Measurements from ENCODE around the gene CHD5.

Gene CHD5

GRCh38 chr1:6158181-6158580 is 21.9 kb downstream of the CHD5 start:
- Mint-ChIP-seq H3K4me1 (ENCODE audit: low read depth) (peaks cover 12% of the 10 kb centered on the region), H3K4me3 (no peak overlapping the region), H3K27ac (no peak overlapping the region), H3K36me3 (no peaks in the 10 kb centered on the region), H3K27me3 (no peaks in the 10 kb centered on the region), H3K9me3 (ENCODE audit: low read depth) (no peaks in the 10 kb centered on the region)

GRCh38 chr1:6157528-6158174 is 22.5 kb downstream of the CHD5 start:
- Mint-ChIP-seq H3K4me1 (ENCODE audit: low read depth) (peaks cover 12% of the 10 kb centered on the region), H3K27me3 (no peaks in the 10 kb centered on the region), H3K36me3 (no peaks in the 10 kb centered on the region), H3K4me3 (no peak overlapping the region), H3K9me3 (ENCODE audit: low read depth) (no peaks in the 10 kb centered on the region), H3K27ac (no peak overlapping the region)

- H3K9me3 Mint-ChIP-seq (ENCODE audit: low read depth) = no peaks in the 10 kb centered on the region
- no peaks in the 10 kb centered on the region for H3K36me3 Mint-ChIP-seq
- no peaks in the 10 kb centered on the region for H3K27me3 Mint-ChIP-seq
- no peak overlapping the region for H3K27ac Mint-ChIP-seq
- peaks cover 12% of the 10 kb centered on the region for H3K4me1 Mint-ChIP-seq (ENCODE audit: low read depth)
- no peak overlapping the region for H3K4me3 Mint-ChIP-seq
Observed at GRCh38 chr1:6157132-6157527, 23.0 kb downstream of the CHD5 start.

DNA sequence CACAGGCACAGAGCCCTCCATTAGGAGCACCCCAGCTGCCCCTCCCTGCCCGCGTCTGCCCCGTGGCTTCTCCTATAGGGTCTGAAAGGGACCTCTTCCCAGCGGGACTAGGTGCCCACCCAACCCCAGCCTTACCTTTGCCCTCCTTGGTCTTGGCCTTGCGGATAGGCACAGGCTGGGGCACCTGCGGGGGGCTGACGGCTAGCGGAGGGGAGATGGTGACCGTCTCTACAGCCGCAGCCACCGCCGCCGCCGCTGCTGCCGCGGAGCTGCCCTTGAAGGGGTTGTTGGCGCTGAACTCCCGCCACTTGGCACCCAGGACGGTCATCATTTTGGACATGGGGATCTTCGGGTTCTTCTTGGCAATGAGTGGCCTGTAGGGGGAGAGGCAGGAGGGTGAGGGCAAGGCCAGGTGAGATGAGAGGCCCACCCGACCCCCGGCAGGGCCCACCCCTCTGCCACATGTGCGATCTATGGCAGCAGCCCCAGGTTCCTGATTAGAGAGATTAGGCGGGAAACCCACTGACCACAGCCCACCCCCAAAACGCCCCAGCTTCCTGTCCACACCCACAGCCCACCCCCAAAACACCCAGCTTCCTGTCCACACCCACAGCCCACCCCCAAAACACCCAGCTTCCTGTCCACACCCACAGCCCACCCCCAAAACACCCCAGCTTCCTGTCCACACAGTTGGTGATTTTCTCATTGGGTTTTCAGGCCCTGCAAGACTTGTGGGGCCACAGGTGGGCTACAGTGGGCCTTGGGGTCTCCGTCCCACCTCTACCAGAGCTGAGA is 25.4 kb downstream of the CHD5 start:
- no peaks in the 10 kb centered on the region for H3K9me3 Mint-ChIP-seq (ENCODE audit: low read depth)
- no peak overlapping the region for H3K4me3 Mint-ChIP-seq
- H3K36me3 Mint-ChIP-seq = no peaks in the 10 kb centered on the region
- H3K27ac Mint-ChIP-seq = no peak overlapping the region
- peaks cover 15% of the 10 kb centered on the region for H3K4me1 Mint-ChIP-seq (ENCODE audit: low read depth)
- no peaks in the 10 kb centered on the region for H3K27me3 Mint-ChIP-seq

GRCh38 chr1:6152882-6153281 is 27.2 kb downstream of the CHD5 start:
- no peaks in the 10 kb centered on the region for H3K36me3 Mint-ChIP-seq

DNA sequence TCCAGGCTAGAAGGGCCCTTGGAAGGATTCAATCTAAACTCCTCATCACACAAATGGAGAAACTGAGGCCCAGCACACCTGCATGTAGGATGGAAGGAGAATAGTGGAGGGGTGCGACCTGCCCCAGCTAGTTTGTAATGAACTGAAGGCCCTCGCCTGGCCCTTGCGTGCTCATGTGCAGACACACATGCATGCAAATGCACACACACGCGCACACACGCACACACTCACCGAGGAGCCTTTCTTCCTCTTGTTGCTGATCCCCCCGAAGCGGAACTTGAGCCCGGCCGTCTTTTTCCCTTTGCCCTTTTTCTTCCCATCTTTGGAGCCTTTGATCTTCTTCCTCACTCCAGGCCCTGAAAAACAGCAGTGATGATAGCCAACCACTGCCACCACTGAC is 27.9 kb downstream of the CHD5 start:
- H3K27me3 Mint-ChIP-seq = peaks cover 2% of the 10 kb centered on the region
- no peaks in the 10 kb centered on the region for H3K9me3 Mint-ChIP-seq (ENCODE audit: low read depth)
- no peak overlapping the region for H3K27ac Mint-ChIP-seq
- peaks cover 20% of the 10 kb centered on the region for H3K4me1 Mint-ChIP-seq (ENCODE audit: low read depth)
- no peak overlapping the region for H3K4me3 Mint-ChIP-seq
- no peaks in the 10 kb centered on the region for H3K36me3 Mint-ChIP-seq

More at GRCh38 chr1:6152882-6153281, 27.2 kb downstream of the CHD5 start:
- Mint-ChIP-seq H3K4me1 (ENCODE audit: low read depth) (peaks cover 20% of the 10 kb centered on the region), H3K27me3 (peaks cover 2% of the 10 kb centered on the region), H3K4me3 (no peak overlapping the region), H3K9me3 (ENCODE audit: low read depth) (no peaks in the 10 kb centered on the region), H3K27ac (no peak overlapping the region)

GRCh38 chr1:6151291-6151822 is 28.8 kb downstream of the CHD5 start:
- Mint-ChIP-seq H3K4me1 (ENCODE audit: low read depth) (peaks cover 20% of the 10 kb centered on the region), H3K27me3 (peaks cover 2% of the 10 kb centered on the region), H3K9me3 (ENCODE audit: low read depth) (no peaks in the 10 kb centered on the region), H3K27ac (no peak overlapping the region), H3K4me3 (no peak overlapping the region), H3K36me3 (no peaks in the 10 kb centered on the region)

GRCh38 chr1:6150006-6150938 is 29.8 kb downstream of the CHD5 start:
- no peaks in the 10 kb centered on the region for H3K36me3 Mint-ChIP-seq
- peaks cover 20% of the 10 kb centered on the region for H3K4me1 Mint-ChIP-seq (ENCODE audit: low read depth)
- H3K27ac Mint-ChIP-seq = no peak overlapping the region

DNA sequence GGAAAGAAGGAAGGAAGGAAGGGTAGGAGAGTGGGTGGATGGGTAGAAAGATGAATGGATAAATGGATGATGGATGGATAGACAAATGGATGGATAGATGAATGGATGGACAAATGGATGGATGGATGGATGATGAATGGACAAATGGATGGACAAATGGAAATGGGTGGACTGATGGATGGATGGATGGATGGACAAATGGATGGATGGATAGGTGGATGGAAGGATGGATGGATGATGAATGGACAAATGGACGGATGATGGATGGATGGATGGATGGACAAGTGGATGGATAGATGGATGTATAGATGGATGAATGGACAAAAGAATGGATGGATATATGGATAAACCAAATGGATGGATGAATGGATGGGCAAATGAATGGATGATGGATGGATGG is 30.5 kb downstream of the CHD5 start:
- Mint-ChIP-seq H3K4me1 (ENCODE audit: low read depth) (peaks cover 17% of the 10 kb centered on the region), H3K27ac (no peak overlapping the region), H3K4me3 (no peak overlapping the region), H3K9me3 (ENCODE audit: low read depth) (no peaks in the 10 kb centered on the region), H3K27me3 (peaks cover 2% of the 10 kb centered on the region), H3K36me3 (no peaks in the 10 kb centered on the region)

More at GRCh38 chr1:6150006-6150938, 29.8 kb downstream of the CHD5 start:
- H3K27me3 Mint-ChIP-seq = peaks cover 2% of the 10 kb centered on the region
- H3K4me3 Mint-ChIP-seq = no peak overlapping the region
- H3K9me3 Mint-ChIP-seq (ENCODE audit: low read depth) = no peaks in the 10 kb centered on the region

- Mint-ChIP-seq H3K4me3 (peak overlapping the region; percentile 78), H3K9me3 (ENCODE audit: low read depth) (no peaks in the 10 kb centered on the region), H3K4me1 (ENCODE audit: low read depth) (peaks cover 9% of the 10 kb centered on the region), H3K27me3 (peaks cover 2% of the 10 kb centered on the region), H3K36me3 (no peaks in the 10 kb centered on the region), H3K27ac (no peak overlapping the region)
Observed at GRCh38 chr1:6148497-6149241, 31.5 kb downstream of the CHD5 start.

- H3K27ac Mint-ChIP-seq = no peak overlapping the region
- no peak overlapping the region for H3K4me3 Mint-ChIP-seq
- no peaks in the 10 kb centered on the region for H3K36me3 Mint-ChIP-seq
- H3K27me3 Mint-ChIP-seq = peaks cover 2% of the 10 kb centered on the region
- peaks cover 5% of the 10 kb centered on the region for H3K4me1 Mint-ChIP-seq (ENCODE audit: low read depth)
- no peaks in the 10 kb centered on the region for H3K9me3 Mint-ChIP-seq (ENCODE audit: low read depth)
Observed at GRCh38 chr1:6145864-6146410, 34.2 kb downstream of the CHD5 start.

DNA sequence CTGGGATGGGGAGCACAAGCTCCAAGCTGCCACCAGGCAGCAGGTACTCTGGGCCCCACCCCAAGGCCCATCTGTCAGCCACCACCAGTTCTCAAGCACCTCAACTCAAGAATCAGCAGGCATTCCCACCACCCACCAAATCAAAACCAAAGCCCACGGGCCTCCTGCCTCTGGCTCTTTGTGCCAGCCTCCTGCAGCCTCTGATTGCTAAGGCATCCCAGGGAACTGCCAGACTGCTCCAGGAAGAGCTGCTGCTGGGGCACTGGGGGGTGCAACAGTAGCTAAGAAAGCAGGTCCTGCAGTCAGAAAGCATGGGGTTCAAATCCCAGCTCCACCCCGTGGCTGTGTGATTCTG is 34.7 kb downstream of the CHD5 start:
- Mint-ChIP-seq H3K27me3 (peaks cover 2% of the 10 kb centered on the region), H3K36me3 (no peaks in the 10 kb centered on the region), H3K4me3 (no peak overlapping the region), H3K27ac (no peak overlapping the region), H3K9me3 (ENCODE audit: low read depth) (no peaks in the 10 kb centered on the region), H3K4me1 (ENCODE audit: low read depth) (peaks cover 5% of the 10 kb centered on the region)

DNA sequence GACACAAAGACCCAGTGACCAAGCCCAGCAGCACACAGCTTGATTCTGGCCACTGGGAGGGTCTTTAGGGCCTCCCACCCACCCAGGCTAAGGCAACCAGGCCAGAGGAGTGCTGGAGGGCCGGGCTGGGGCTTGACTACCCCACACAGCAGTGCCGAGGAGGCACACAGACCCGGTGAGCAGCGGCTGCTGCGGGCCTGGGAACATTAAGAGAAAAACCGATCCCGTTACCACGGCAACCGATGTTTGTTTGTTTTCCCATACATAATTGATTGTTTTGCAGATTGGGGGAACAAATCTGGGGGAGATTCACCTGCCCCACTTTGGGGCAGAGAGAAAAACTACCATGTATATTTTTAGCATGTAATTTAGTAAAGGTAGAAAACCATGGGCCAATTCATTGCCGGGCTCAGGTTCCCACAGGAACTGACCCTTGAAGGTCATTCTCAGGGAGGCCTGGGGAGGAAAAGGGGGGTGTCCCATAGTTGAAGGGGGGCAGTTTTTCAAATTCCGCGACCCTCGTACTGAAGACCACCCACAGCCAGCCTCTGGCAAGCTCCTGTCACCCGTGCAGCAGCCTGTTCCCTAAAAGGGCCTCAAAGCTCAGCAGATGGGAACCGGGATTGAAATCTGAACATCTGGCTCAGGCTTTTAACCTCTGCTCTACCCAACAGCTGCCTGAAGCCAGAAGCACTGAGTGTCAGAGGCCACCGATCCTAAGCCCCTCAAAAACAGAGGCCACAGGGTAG is 35.3 kb downstream of the CHD5 start:
- no peaks in the 10 kb centered on the region for H3K36me3 Mint-ChIP-seq
- H3K27ac Mint-ChIP-seq = no peak overlapping the region
- H3K4me3 Mint-ChIP-seq = no peak overlapping the region
- no peaks in the 10 kb centered on the region for H3K9me3 Mint-ChIP-seq (ENCODE audit: low read depth)
- peaks cover 2% of the 10 kb centered on the region for H3K27me3 Mint-ChIP-seq
- peaks cover 5% of the 10 kb centered on the region for H3K4me1 Mint-ChIP-seq (ENCODE audit: low read depth)

All from activated naive CD8-positive, alpha-beta T cell (primary cell).